NCI-H2227 (cell line): ENCODE data around the gene SFMBT1.

Source experiments
- DNase-seq: peaks from one replicate; lab custom pipeline; 2025; ENCODE audit not compliant: unreplicated experiment; lab: John Stamatoyannopoulos, UW

The SFMBT1 gene

GRCh38 chr3:52890735-52891134 lies 155.1 kb downstream of the SFMBT1 start:
- no peak for DNase-seq

- no peak for DNase-seq
Measured at GRCh38 chr3:52889901-52890300, 156.0 kb downstream of the SFMBT1 start.

DNA sequence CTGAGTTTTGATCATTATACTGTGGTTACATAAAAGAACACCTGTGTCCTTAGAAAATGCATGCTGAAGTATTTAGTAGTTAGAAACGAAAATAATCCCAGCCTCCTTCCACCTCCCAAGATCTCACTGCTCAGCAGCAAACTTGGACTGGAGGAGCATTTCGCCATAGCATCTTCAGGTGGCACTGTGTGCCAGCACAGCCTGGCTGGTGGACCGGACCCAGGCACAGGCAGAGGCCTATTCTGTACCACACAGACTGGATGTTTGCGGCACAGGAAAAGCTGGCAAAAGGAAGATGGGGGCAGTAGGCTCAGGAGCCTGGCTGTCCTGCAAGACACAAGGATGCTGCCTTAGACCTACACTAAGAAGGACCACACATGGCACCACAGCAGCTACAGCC lies 158.7 kb downstream of the SFMBT1 start:
- no peak for DNase-seq

GRCh38 chr3:52886049-52886730 lies 159.7 kb downstream of the SFMBT1 start:
- DNase-seq = no peak

DNA sequence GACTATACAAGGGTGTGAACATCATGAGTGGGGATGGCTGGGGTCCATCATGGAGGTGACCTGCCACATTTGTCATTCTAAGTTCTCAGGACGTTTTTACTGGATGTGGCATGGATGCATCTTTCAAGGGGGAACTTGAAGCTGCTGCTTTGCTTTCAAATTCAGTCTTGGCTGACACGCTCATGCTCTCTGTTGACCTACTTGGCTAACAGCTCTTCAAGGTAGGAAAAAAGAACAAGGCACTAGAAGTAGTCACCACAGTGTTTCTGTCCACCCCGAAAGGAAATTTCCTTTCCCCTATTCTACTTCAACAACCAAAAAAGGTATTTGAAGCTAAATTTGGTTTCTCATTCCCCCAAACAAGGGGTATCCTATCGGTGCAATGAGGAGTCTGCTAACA lies 163.5 kb downstream of the SFMBT1 start:
- no peak for DNase-seq

GRCh38 chr3:52881871-52882270 lies 164.0 kb downstream of the SFMBT1 start:
- no peak for DNase-seq

DNA sequence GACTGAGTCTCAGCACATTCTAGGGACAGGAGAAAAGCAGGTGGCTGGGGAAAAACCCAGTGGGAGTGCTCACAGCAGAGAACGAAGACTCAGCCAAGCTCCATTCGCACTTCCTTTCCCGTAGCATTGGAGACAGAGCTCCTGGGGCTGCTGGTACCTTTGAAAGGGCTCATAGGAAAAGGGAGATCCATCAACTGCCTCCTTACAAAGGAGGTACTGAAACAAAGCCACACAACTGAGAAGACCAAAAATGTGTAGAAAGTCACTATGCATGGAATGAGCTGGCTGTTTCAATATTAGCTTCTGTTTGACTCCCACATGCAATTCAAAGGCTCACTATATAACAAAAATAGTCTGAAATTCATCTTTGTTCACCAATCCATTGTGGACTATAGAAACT lies 165.4 kb downstream of the SFMBT1 start:
- no peak for DNase-seq

- DNase-seq = no peak
Measured at GRCh38 chr3:52880047-52880446, 165.8 kb downstream of the SFMBT1 start.

DNA sequence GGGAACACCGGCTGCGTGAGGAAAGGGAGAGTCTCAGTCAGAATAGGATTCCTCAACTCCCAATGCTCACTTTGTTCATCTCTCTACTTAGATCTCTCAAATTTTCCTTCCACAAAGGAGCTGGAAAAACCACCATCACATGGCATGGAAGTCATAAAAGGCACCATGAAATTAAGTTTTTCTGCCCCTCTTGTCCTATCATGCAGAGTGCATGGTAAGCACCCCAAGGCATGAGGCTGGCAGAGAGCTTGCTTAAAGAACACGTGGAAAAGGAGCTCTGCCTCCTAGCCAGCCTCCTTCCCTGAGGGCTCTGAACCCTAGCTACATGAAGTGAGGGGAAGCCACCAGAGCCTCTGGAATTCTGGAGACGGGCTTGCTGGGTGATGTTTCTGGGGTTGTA lies 166.3 kb downstream of the SFMBT1 start:
- no peak for DNase-seq

- DNase-seq = no peak
Measured at GRCh38 chr3:52879090-52879489, 166.8 kb downstream of the SFMBT1 start.

- DNase-seq = no peak
Measured at GRCh38 chr3:52877085-52877484, 168.8 kb downstream of the SFMBT1 start.

DNA sequence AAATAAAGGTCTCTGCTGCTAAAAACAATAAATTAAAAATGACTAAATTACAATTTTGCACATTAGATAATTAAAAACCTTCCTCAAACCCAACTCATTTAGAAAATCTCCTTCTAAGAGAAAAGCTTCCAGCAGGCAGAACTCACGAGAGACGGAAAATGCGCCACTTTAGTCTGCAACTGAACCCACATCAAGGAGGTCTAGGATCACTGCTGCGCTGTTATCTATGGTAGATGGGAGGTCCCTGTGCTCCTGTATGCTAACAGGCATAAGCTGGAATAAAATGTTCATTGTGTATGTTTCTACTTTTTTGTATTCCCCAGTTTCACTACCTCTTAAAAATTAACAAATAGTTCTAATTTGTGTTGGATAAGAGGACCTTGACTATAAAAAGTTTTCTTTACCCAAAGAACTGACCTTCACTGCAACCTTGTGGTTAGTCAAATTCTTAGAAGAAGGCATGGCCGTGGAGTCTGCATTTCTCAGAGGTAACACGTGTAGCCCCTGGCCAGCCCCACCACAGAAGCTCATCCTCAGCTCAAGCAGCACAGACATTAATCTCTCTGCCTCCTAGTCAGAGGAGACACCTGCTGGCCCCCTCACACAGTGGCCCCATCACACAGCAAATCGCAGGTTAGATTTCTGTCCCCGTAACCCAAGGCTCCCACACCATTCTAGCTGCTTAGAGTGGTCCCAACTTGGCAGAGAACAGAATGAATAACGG lies 170.8 kb downstream of the SFMBT1 start:
- no peak for DNase-seq

- DNase-seq = no peak
Measured at GRCh38 chr3:52874160-52874701, 171.6 kb downstream of the SFMBT1 start.

GRCh38 chr3:52873433-52874159 lies 172.3 kb downstream of the SFMBT1 start:
- no peak for DNase-seq

DNA sequence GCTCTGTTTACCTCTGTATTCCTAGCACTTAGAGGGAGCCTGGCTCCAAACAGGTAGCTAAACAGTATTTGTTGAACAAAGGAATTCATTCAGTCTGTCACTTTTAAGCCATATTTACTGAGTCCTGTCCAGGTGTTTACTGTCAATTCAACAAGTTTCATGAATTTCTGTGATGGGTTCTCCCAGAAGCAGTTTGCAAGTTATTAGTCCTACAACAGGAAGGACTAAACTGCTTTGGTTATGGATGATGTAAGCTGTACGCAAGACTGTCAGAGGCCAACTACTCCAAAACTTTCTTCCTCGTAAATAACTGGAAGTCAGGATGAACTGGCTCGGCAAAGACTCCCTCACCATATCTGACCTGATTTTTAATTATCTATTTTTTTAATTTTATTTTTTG lies 173.6 kb downstream of the SFMBT1 start:
- no peak for DNase-seq

GRCh38 chr3:52871761-52872160 lies 174.1 kb downstream of the SFMBT1 start:
- DNase-seq = no peak

DNA sequence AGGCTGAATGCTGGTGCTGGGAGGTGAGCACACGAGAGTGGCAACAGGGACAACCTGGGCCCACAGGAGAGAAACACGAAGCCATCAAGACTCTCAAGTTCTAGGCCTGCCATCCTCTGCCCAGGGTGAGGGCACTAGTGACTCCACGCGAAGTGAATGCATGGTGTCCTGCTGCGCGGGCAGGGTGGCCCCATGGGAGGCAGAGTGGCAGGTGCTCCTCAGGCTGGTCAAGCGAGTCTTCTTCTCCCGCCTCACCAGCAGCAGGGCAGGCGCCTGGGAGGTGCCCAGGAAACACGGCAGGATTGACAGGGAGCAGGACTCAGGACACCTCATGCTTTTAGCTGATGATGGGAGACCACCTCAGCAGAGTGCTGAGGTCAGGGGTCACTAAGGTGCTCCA lies 175.4 kb downstream of the SFMBT1 start:
- no peak for DNase-seq

GRCh38 chr3:52866427-52866826 lies 179.4 kb downstream of the SFMBT1 start:
- DNase-seq = no peak

DNA sequence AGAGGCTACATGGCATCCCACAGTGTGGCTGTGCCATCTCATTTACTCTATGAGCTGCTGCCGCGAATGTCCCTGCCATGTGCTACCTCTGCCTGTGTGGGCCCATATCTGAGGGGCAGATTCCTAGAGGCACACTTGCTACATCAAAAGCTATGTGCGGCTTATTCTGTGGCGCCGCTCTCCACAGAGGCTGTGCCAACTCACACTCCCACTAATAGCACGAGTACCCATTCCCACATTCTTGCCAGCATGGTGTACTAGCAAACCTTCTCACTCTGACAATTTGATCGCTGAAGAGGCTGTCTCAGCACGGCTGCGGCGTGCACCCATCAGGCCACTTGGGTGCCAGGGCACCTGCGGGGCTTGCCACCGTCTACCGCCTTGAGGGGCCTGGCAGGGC lies 179.9 kb downstream of the SFMBT1 start:
- no peak for DNase-seq

GRCh38 chr3:52860424-52860768 lies 185.5 kb downstream of the SFMBT1 start:
- DNase-seq = no peak

DNA sequence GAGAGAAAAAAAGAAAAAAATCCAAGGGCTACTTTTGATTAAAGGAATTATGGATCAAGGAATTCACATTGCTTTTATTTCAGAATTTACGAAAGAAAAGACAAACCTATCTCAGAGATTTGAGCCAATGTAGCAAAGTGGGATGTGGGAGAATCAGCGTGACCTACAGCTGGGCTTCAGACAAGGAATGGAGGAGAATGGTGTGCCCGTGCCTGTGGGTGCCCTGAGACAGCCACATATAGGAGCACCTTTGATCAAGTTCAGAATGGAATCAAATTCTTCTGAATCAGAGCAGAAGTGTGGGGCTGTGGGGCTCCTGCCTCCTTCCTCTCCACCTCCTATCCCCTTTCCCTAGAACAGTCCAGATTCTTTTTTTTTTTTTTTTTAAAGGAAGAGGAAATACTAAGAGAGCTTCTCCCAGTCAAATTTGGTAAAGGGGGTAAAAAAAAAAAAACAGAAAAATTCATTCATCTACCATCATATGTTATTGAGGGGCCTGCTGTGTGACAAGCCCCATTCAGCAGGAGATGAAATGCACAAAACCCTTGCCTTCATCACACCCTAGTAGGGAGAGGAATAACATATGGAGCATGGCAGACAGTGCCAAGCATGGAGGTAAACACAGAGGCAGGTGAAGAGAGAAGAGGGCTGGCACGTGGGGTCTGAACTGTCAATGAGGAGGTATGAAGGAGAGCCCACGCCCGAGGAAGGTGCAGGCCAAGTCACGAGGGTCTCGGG lies 186.0 kb downstream of the SFMBT1 start:
- DNase-seq = no peak
